B cell (primary cell): ENCODE data around the gene PPP1R10. TPM values are rescaled to one million over a fixed set of nuclear protein-coding genes. Genes with fewer than 3 reads are reported as not detected.

Source experiments
- ATAC-seq: fragments of 200-7000 bp; cut with Tn5 transposase; one replicate; pipeline ENCODE4 v1.10.0; 2021; ENCODE audit warnings: low read depth, mild to moderate bottlenecking, moderate number of reproducible peaks, moderate library complexity
- CTCF ChIA-PET: fragments of 350-600 bp; sonication (Branson Sonifier 250); formaldehyde crosslinking; loops from one replicate; lab custom pipeline; 2021; ENCODE audit warnings: antibody characterized with exemption, inconsistent platforms; lab: Charles Lee
- POLR2A ChIA-PET: fragments of 350-600 bp; sonication (Branson Sonifier 250); formaldehyde crosslinking; loops from one replicate; lab custom pipeline; 2021; ENCODE audit warnings: antibody characterized with exemption; lab: Charles Lee
- DNase-seq: peaks from one replicate; pipeline ENCODE4 v3.0.0; 2013
- H2AFZ ChIP-seq: 2 replicates; pipeline ENCODE4 v1.6.1; 2012; ENCODE audit warnings: mild to moderate bottlenecking, low read depth, low read length; ENCODE audit not compliant: insufficient read depth, poor library complexity, severe bottlenecking
- H3K27ac ChIP-seq, 2 donors: 1 replicate in 1 of 2; 2 replicates in 1 of 2; pipeline ENCODE4 v1.5.1; 2012 to 2013; ENCODE audit warnings: low read length in 2 of 2, mild to moderate bottlenecking in 2 of 2, moderate library complexity in 1 of 2
- H3K27me3 ChIP-seq, 4 experiments: fragments of 200-600 bp in 1 of 4; sonication (generic) in 1 of 4; replicated peaks in 1 of 4; 1 replicate in 2 of 4; 2 replicates in 2 of 4; pipeline versions ENCODE4 v1.6.1 to v1.7.0; 2013 to 2016; ENCODE audit warnings: low read length in 3 of 4, mild to moderate bottlenecking in 2 of 4, mixed read lengths in 1 of 4, moderate library complexity in 1 of 4; ENCODE audit not compliant: insufficient read depth in 4 of 4, control insufficient read depth in 3 of 4; ENCODE audit errors: control extremely low read depth in 1 of 4
- H3K36me3 ChIP-seq, 2 experiments: replicated peaks in 1 of 2; 1 replicate in 1 of 2; 2 replicates in 1 of 2; pipeline versions ENCODE4 v1.6.1 to v1.7.1; 2013; ENCODE audit warnings: low read length in 1 of 2; ENCODE audit not compliant: insufficient read depth in 2 of 2, control insufficient read depth in 1 of 2; ENCODE audit errors: control extremely low read depth in 1 of 2, extremely low read depth in 1 of 2
- H3K4me1 ChIP-seq, 2 donors: fragments of 200-600 bp in 1 of 2; sonication (generic) in 1 of 2; 1 replicate in 1 of 2; 2 replicates in 1 of 2; pipeline versions ENCODE4 v1.5.1 to v1.6.1; 2013 to 2017; ENCODE audit warnings: low read length in 2 of 2; ENCODE audit not compliant: control insufficient read depth in 2 of 2, insufficient read depth in 2 of 2
- H3K4me2 ChIP-seq: replicated peaks from 2 replicates; pipeline ENCODE3; 2012; ENCODE audit warnings: mild to moderate bottlenecking, low read depth, low read length; ENCODE audit not compliant: poor library complexity, severe bottlenecking
- H3K4me3 ChIP-seq, 5 experiments: fragments of 200-600 bp in 1 of 5; sonication (generic) in 1 of 5; 1 replicate in 3 of 5; 2 replicates in 2 of 5; pipeline versions ENCODE4 v1.5.1 to v1.7.0; 2011 to 2016; ENCODE audit warnings: low read length in 4 of 5, mild to moderate bottlenecking in 4 of 5, low read depth in 2 of 5, control low read depth in 1 of 5, moderate library complexity in 1 of 5; ENCODE audit not compliant: insufficient read depth in 1 of 5; ENCODE audit errors: control extremely low read depth in 1 of 5, extremely low read depth in 1 of 5
- H3K79me2 ChIP-seq: fragments of 200-600 bp; sonication (generic); one replicate; pipeline ENCODE4 v1.6.0; 2016; ENCODE audit warnings: low read length; ENCODE audit not compliant: control insufficient read depth, insufficient read depth
- H3K9ac ChIP-seq: fragments of 200-600 bp; sonication (generic); 2 replicates; pipeline ENCODE4 v1.6.1; 2017; ENCODE audit warnings: mild to moderate bottlenecking, low read length, moderate library complexity
- H3K9me3 ChIP-seq, 3 donors: one replicate each; pipeline versions ENCODE4 v1.6.1 to v1.7.1; 2013; ENCODE audit warnings: low read length in 2 of 3; ENCODE audit not compliant: control insufficient read depth in 2 of 3, insufficient read depth in 1 of 3; ENCODE audit errors: control extremely low read depth in 1 of 3
- H4K20me1 ChIP-seq: 2 replicates; pipeline ENCODE4 v1.6.0; 2012; ENCODE audit warnings: mild to moderate bottlenecking, low read length; ENCODE audit not compliant: insufficient read depth, control insufficient read depth, poor library complexity, severe bottlenecking
- H3K27ac Mint-ChIP-seq: one replicate; pipeline ENCODE4 v1.8.0; 2021; ENCODE audit warnings: mixed read lengths
- H3K27me3 Mint-ChIP-seq: one replicate; pipeline ENCODE4 v1.8.0; 2021; ENCODE audit warnings: mixed read lengths
- H3K4me1 Mint-ChIP-seq: one replicate; pipeline ENCODE4 v1.8.0; 2021; ENCODE audit warnings: mixed read lengths
- H3K4me3 Mint-ChIP-seq: one replicate; pipeline ENCODE4 v1.8.0; 2021; ENCODE audit warnings: mixed read lengths
- H3K9me3 Mint-ChIP-seq: one replicate; pipeline ENCODE4 v1.8.0; 2022; ENCODE audit warnings: mixed read lengths; ENCODE audit not compliant: insufficient read depth
- EZH2 ChIP-seq: IDR thresholded peaks from 2 replicates; pipeline ENCODE4 v1.6.1; 2012; ENCODE audit warnings: borderline replicate concordance, low read depth, mild to moderate bottlenecking, moderate library complexity, low read length; ENCODE audit not compliant: insufficient read depth, poor library complexity, severe bottlenecking
- WGBS: methylation state at CpG from one replicate; pipeline ENCODE4 v1.1.5; 2013; ENCODE audit warnings: missing lambda C conversion rate; ENCODE audit not compliant: insufficient coverage; 5-methylcytosine and 5-hydroxymethylcytosine counted together
- intact Hi-C: fragments of 100-400 bp; cut with micrococcal nuclease; formaldehyde crosslinking; loops from one replicate; pipeline ENCODE4 v1.10.0; 2022
- polyA plus RNA-seq: library from polyadenylated mRNA; depleted of rRNA; stranded (reverse); fragments of >200 nt; gene quantifications from 2 replicates; pipeline ENCODE4 v1.2.3, GENCODE V29; 2012
- total RNA-seq, 2 donors: library from RNA; stranded (reverse); fragments of 120-200 nt in 1 of 2; gene quantifications; 1 replicate in 1 of 2; 2 replicates in 1 of 2; pipeline versions ENCODE4 v1.2.3 to v1.2.4, GENCODE V29; 2013 to 2022
- TF ChIP-seq, protein P1 (sequence below): fragments of 200-600 bp; IDR thresholded peaks from one replicate; pipeline ENCODE4 v1.8.0; 2022; ENCODE audit warnings: antibody characterized with exemption, mild to moderate bottlenecking

Gene PPP1R10
- total and polyA plus RNA-seq, 2 donors (not counting 1 experiment from before 2014, with no cell fraction given), result 40.7 to 177 TPM

DNA sequence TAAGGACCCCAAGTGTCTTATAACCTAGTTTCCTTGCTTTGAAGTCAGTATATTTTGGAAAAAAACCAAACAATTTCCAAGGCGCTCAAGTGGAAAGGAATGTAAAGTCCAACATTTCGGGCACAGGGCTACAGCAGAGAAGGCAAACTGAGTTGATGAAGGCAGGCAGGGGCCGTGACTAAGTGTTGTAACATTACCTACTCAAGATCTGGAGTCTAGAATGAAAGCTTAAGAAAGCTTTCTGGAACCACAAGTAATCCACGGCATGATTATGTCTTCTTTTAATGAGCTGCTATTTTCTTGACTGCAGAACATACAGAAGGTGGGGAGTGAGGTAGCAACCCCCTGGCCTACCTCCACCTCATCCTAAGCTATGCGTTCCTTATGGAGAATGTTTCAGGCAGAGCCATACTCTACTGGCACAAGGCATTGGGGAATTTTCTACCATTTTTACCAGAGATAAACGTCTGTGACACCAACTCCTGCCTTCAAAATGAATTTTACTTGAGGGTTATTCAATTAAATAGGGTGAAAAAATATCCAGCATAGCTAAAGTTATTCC is 4.3 kb downstream of the PPP1R10 start:
- Histone ChIP-seq H3K79me2 (peaks cover 79% of the 10 kb centered on the region), H3K4me2 (no peak overlapping the region), H3K36me3 (peaks cover 0 to 33% of the 10 kb centered on the region in 2 experiments), H3K4me1 (peaks cover 33 to 35% of the 10 kb centered on the region in 2 donors), H3K27ac (peak overlapping the region; percentile 30 to 99), H3K9me3 (no peaks in the 10 kb centered on the region), H3K4me3 (no peak overlapping the region), H4K20me1 (peaks cover 18% of the 10 kb centered on the region), H2AFZ (no peak overlapping the region), H3K27me3 (no peaks in the 10 kb centered on the region), H3K9ac (no peak overlapping the region)
- no peak overlapping the region for H3K4me3 Mint-ChIP-seq
- POLR2A ChIA-PET, result interaction anchor here (1.5 to 4.0 kb wide), 3 partner anchors 14 to 104 kb away, joined by 3 to 22 read pairs (median 5); partner anchors contain the start of genes ATAT1, DHX16 and MDC1
- CTCF ChIA-PET, result interaction anchor here (1.1 to 4.8 kb wide), 11 partner anchors 12 to 131 kb away, joined by 3 to 41 read pairs (median 5); partner anchors contain the start of gene ABCF1
- H3K4me1 Mint-ChIP-seq, result peaks cover 61% of the 10 kb centered on the region
- TF ChIP-seq, protein P1, sequence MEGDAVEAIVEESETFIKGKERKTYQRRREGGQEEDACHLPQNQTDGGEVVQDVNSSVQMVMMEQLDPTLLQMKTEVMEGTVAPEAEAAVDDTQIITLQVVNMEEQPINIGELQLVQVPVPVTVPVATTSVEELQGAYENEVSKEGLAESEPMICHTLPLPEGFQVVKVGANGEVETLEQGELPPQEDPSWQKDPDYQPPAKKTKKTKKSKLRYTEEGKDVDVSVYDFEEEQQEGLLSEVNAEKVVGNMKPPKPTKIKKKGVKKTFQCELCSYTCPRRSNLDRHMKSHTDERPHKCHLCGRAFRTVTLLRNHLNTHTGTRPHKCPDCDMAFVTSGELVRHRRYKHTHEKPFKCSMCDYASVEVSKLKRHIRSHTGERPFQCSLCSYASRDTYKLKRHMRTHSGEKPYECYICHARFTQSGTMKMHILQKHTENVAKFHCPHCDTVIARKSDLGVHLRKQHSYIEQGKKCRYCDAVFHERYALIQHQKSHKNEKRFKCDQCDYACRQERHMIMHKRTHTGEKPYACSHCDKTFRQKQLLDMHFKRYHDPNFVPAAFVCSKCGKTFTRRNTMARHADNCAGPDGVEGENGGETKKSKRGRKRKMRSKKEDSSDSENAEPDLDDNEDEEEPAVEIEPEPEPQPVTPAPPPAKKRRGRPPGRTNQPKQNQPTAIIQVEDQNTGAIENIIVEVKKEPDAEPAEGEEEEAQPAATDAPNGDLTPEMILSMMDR, result no peak
- no peak for TF ChIP-seq EZH2
- H3K27ac Mint-ChIP-seq, result peak overlapping the region; percentile 87
- H3K9me3 Mint-ChIP-seq, result no peaks in the 10 kb centered on the region
- intact Hi-C loops, result loop anchor here (10.0 kb wide), 1 partner anchor 742 kb away; the partner anchor contains the start of gene HLA-B
- 81% methylated on average over 3 of the region's 6 CpGs for WGBS
- no peaks in the 10 kb centered on the region for H3K27me3 Mint-ChIP-seq
- ATAC-seq, result no peak
- no peak for DNase-seq

GRCh38 chr6:30612213-30612612 is 4.8 kb downstream of the PPP1R10 start:
- Histone ChIP-seq H4K20me1 (peaks cover 22% of the 10 kb centered on the region), H3K9ac (no peak overlapping the region), H3K4me1 (peaks cover 33 to 35% of the 10 kb centered on the region in 2 donors), H3K27me3 (no peaks in the 10 kb centered on the region), H3K4me2 (no peak overlapping the region), H2AFZ (no peak overlapping the region), H3K4me3 (no peak overlapping the region), H3K79me2 (peaks cover 85% of the 10 kb centered on the region), H3K36me3 (peaks cover 2 to 38% of the 10 kb centered on the region in 2 experiments), H3K27ac (peak overlapping the region in 1 of 2 donors; percentile 99), H3K9me3 (no peaks in the 10 kb centered on the region)
- intact Hi-C loops, result loop anchor here (10.0 kb wide), 1 partner anchor 743 kb away; the partner anchor contains the start of gene HLA-B
- peaks cover 62% of the 10 kb centered on the region for H3K4me1 Mint-ChIP-seq
- no peaks in the 10 kb centered on the region for H3K27me3 Mint-ChIP-seq
- no peaks in the 10 kb centered on the region for H3K9me3 Mint-ChIP-seq
- WGBS, result no CpG with 5 or more reads among the region's 1 CpG
- POLR2A ChIA-PET, result interaction anchor here (1.7 to 4.0 kb wide), 2 partner anchors 15 to 60 kb away, joined by 5 to 22 read pairs; partner anchors contain the start of genes ATAT1 and DHX16
- no peak for ATAC-seq
- CTCF ChIA-PET, result interaction anchor here (0.8 to 4.8 kb wide), 9 partner anchors 11 to 130 kb away, joined by 3 to 41 read pairs (median 5); no protein-coding TSS in a partner anchor
- no peak for DNase-seq
- TF ChIP-seq EZH2, result no peak
- TF ChIP-seq, protein P1, result no peak
- H3K27ac Mint-ChIP-seq, result peak overlapping the region; percentile 71
- no peak overlapping the region for H3K4me3 Mint-ChIP-seq
